Left ventricle myocardium superior (tissue), 1 donor: ENCODE measurements around the gene FAM187B. TPM values are rescaled to one million over a fixed set of nuclear protein-coding genes. Genes with fewer than 3 reads are reported as not detected.
"Not testable (repeated sequence)": the region's sequence is repeated elsewhere in the genome, so short reads cannot be mapped to it uniquely, and the experiment has no call there.

ENCODE experiments used
- ATAC-seq: fragments of 200-7000 bp; cut with Tn5 transposase; one replicate; pipeline ENCODE4 v1.9.1; 2020; ENCODE audit warnings: mild to moderate bottlenecking, moderate library complexity
- DNase-seq: peaks from one replicate; pipeline ENCODE4 v3.0.0-alpha.2; 2020
- intact Hi-C: fragments of 100-400 bp; cut with micrococcal nuclease; formaldehyde crosslinking; loops from one replicate; pipeline ENCODE4 v1.11.0; 2022
- total RNA-seq: library from RNA; stranded (reverse); fragmentation: NEBNext Ultra II Directional; extraction: Animal tissue kit (Norgen Biotek cat#: 25700); gene quantifications from one replicate; pipeline ENCODE4 v1.2.1, GENCODE V29; 2021
- donor health status: DM: no; HTN: yes; CAD: no; lungs with severe emphysema.

The FAM187B gene
- total RNA-seq, 1 donor from 2014 or later = not detected

DNA sequence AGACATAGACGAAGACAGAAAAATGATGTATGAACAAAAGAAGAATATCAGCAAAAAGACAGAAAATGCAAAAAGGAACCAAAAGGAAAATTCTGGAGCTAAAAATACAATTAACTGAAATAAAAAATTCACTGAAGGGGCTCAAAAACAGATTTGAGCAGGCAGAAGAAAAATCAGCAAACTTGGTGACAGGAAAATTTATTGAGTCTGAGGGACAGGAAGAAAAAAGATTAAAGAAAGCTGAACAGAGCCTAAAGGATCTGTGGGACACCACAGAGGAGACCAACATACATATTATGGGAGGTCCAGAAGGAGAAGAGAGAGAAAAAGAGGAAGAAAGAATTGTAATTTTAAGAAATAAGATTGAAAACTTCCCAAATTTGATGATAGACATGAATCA, 12.9 kb upstream of the FAM187B start:
- intact Hi-C loops = no loop called here
- DNase-seq = no peak
- no peak for ATAC-seq

- ATAC-seq = no peak
- no peak for DNase-seq
- intact Hi-C loops = no loop called here
Observed at GRCh38 chr19:35240327-35240726, 11.8 kb upstream of the FAM187B start.

- DNase-seq, ATAC-seq, intact Hi-C loops: not testable (repeated sequence)
Observed at GRCh38 chr19:35239597-35239996, 11.1 kb upstream of the FAM187B start.

DNA sequence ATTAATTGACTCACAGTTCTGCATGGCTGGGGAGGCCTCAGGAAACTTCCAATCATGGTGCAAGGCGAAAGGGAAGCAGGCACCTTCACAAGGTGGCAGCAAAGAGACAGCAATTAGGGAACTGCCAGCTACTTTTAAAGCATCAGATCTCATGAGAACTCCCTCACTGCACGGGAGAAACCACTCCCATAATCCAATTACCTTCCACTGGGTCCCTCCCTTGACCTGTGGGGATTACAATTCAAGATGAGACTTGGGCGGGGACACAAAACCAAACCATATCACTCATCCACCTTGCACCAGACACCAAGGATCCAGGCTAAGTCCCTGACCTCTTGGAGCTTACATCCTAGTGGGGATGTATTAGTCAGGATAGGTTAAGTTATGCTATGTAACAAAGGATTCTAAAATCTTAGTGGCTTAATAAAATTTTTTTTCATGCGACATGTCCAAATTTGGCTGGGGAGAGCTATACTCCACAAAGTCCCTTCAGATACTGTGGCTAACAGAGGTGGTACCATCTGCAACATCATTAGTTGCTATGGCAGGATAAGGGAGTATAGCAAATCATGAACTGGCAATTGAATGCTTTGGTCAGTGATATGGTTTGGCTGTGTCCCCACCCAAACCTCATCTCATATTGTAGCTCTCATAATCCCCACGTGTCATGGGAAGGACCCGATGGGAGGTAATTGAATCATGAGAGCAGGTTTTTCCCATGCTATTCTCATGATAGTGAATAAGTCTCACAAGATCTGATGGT, 8.3 kb upstream of the FAM187B start:
- ATAC-seq (no peak), DNase-seq (no peak)
- intact Hi-C loops = no loop called here

DNA sequence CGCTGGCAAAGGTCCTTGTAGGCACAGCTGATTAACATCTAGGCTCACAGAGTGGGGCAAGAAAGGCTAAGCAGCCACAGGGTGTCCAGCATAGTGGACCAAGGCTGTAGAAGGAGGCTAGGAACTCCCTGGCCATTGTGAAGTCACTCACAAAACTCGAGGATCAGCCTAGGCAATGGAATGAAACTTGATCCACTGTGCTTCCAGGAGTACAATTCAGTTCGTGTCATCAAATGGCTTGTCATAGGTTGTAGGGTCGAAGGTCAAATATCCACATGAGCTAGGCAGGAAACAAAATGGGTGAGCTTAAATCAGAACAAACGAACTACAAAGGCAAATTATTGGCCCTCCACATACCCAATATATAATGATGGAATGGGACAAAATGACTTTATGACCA, 4.4 kb upstream of the FAM187B start:
- ATAC-seq (no peak), DNase-seq (no peak)
- intact Hi-C loops = no loop called here

DNA sequence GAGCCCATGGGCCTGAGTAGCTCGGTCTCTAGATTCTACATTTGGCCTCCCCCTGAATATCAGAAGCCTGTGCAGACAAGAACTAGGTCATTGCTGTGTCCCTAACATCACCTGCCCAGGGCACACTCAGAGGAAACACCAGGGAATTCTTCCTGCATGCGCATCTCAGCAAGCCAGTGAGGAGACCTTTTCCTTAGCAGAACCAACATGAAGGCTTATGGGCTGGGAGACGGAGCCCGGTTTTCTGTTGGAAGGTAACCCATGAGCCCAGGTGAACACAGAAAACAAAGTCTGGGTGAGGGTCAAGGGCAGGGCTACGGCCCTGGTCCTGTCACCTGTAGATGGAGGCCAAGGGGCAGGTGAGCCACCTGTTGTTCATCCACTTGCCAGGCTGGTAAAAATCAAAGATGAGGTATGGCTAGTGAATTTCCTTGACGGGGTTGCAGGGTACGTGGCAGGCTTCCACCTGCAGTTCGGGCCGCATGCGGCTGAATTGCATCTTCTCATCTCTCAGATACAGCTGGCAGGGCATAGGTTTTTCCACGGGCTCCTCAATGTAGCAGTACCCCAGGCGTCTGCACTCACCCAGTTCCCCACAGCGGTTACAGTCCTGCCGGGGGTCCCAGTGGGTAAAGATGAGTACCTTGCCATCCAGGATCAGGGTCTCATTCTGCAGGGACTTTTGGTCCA, 3.6 kb upstream of the FAM187B start:
- DNase-seq = no peak
- intact Hi-C loops = no loop called here
- no peak for ATAC-seq

DNA sequence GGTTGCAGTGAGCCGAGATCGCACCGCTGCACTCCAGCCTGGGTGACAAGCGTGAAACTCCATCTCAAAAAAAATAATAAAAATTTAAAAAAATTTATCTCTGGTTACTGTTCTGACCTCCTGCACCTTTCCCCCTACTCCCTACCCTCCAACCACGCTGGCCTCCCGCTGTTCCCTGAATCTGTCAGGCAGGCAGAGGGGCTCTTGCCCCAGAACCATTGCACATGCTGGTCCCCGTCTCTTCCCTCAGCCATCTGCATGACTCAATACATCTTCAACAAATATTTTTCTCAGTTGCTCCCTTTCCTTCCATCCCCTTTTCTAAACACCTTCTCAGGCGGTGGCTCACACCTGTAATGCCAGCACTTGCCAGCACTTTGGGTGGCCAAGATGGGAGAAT, 1.1 kb upstream of the FAM187B start:
- ATAC-seq = no peak
- intact Hi-C loops = no loop called here
- no peak for DNase-seq

- intact Hi-C loops = no loop called here
- DNase-seq (no peak), ATAC-seq (no peak)
Observed at GRCh38 chr19:35226748-35227147, 1.8 kb downstream of the FAM187B start.

- DNase-seq (no peak), ATAC-seq (no peak)
- intact Hi-C loops = no loop called here
Observed at GRCh38 chr19:35225951-35226350, 2.6 kb downstream of the FAM187B start.

GRCh38 chr19:35224681-35225571, 3.6 kb downstream of the FAM187B start:
- intact Hi-C loops = no loop called here

GRCh38 chr19:35223862-35224505, 4.6 kb downstream of the FAM187B start:
- ATAC-seq (peak; percentile 55), DNase-seq (no peak)
- intact Hi-C loops = no loop called here

More at GRCh38 chr19:35224681-35225571, 3.6 kb downstream of the FAM187B start:
- ATAC-seq (peak; percentile 29), DNase-seq (no peak)

DNA sequence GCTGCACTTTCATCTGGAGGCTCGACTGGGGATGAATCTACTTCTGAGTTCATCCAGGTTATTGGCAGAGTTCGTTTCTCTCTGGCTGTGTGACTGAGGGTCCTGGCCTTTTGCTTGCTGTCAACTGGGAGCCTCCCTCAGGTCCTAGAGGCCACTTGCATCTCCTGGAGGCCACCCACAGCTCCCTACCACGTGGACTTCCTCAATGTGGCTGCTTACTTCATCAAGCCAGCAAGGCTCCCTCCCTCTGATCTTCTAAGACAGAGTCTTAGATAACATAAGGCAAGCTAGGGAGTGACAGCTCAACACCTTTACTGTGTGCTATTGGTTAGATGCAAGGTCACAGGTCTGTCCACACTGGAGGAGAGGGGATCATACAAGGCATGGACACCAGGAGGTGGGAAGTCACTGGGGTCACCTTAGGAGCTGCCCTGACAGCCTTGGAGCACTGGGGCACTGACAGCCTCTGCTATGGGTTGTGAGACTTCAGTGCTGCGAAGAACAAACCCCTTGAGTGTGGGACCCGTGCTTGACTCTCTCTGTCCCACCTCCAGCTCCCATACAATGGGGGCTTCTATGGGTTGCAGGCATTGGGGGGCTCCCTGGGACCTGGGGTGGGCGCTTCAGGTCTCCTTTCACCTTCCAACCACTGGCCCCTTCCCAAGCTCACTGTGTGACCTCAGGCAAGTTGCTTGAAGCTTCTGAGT, 5.3 kb downstream of the FAM187B start:
- intact Hi-C loops = no loop called here
- ATAC-seq (no peak), DNase-seq (no peak)

- ATAC-seq (no peak), DNase-seq (no peak)
- intact Hi-C loops = no loop called here
Observed at GRCh38 chr19:35222373-35223015, 6.0 kb downstream of the FAM187B start.

DNA sequence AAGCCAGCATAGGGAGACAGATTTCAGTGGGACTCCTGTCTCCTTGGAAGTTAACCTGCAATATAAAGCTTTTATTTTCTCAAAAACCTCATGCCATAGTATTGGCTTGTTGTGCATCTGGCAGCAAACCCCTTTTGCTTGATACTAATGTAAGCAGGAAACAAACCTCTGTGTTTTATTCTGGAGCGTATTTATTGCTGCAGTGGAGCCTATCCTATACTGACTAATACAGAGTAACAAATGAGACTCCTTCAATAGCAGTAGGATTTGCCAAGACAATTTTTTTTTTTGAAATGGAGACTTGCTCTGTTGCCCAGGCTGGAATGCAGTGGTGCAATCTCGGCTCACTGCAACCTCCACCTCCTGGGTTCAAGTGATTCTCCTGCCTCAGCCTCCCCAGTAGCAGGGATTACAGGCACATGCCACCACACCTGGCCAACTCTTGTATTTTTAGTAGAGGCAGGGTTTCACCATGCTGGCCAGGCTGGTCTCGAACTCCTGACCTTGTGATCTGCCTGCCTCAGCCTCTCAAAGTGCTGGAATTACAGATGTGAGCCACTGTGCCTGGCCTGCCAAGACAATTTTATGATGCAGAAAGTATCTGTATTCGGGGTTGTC, 7.5 kb downstream of the FAM187B start:
- ATAC-seq, intact Hi-C loops, DNase-seq: not testable (repeated sequence)

DNA sequence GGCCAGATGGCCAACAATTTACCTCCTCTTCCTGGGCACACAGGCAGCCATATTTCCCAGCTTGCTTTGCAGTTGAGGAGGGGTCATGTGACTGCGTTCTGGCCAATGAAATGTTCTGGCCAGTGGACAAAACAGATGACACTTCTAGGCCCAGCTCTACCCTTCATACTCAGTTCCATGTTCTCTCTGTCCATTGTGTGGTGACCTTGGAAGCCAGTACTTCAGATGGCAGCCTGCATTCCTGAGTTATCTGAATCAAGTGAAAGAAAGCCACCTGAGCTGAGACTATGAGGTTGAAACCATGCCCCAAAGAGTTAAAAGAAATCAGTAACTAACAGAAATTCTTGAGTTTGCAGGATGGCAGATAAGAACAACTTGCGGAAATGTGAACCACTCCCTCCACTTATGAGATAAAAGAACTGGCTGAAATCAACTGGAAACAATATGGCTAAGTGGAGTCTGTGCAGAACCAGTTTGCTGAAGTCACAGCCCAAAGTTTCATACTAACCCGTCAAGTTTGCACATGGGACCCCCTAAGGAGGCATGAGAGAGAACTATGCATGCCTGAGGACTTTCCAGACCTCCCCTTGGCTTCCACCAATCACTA, 8.1 kb downstream of the FAM187B start:
- DNase-seq = no peak
- intact Hi-C loops = no loop called here
- ATAC-seq = no peak

DNA sequence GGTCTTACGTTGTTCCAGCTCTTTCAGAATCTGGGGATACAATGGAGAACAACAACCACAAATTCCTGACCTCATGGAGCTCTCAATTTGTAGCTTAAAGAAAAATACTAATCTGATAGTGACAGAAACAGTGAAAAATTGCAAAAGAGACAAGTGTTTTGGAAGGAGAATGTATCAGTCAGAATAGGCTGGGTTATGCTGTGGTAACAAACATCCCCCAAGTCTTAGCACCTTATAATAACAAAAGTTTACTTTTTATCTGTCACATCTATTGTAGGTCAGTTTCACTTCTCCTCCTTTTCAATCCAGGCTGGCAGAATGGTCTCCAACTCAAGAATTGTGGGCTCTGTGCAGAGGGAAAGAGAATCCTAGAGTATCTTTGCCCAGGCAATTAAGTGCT, 9.5 kb downstream of the FAM187B start:
- intact Hi-C loops = no loop called here
- DNase-seq = no peak

GRCh38 chr19:35217649-35217990, 10.9 kb downstream of the FAM187B start:
- DNase-seq (no peak), ATAC-seq (no peak)
- intact Hi-C loops = no loop called here

More for the DNA sequence above, 9.5 kb downstream of the FAM187B start:
- ATAC-seq = no peak
